ENCODE data around the gene SKI.

DNA sequence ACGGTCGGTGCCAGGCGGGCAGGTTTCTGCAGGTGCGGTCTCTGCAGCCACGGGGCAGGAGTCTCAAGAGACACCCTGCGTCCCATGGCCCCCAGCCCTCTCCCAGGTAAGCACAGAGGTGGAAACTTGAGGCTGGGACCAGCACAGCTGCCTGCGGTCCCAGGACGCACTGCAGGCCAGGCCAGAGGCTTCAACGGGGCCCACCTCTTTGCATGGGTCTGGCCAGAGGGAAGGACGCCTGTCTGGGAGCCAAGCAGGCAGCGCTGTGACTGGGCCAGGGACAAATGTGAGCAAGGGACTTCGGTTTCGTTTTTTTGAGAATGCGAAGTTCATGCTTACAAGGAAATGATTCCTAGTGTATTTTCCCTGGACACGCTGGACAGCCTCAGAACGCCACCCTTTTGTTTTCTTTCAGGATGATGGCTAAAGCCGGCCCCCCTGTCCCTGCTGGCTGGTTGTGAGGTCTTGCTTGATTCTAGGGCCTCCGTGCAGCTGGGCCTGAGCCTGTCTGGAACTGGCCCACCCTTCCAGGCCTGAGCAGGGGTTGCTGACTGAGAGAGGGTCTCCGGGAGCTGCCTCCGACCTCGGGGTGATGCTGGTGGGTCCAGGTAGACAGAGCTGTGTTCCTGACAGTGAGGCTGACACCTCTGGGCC, 124.9 kb downstream of the SKI start:
- TF ChIP-seq EZH2phosphoT487 (IDR thresholded peaks at IDR 0.05; ENCODE audit: unreplicated experiment) (no peak), POLR2AphosphoS5 (IDR thresholded peaks at IDR 0.05; ENCODE audit: low read depth) (no peak), EZH2 (IDR thresholded peaks at IDR 0.05; ENCODE audit: low read depth, unreplicated experiment) (no peak), ZNF114 (CRISPR knock-in tag; IDR thresholded peaks at IDR 0.05) (no peak)
- TF ChIP-seq, protein P1, sequence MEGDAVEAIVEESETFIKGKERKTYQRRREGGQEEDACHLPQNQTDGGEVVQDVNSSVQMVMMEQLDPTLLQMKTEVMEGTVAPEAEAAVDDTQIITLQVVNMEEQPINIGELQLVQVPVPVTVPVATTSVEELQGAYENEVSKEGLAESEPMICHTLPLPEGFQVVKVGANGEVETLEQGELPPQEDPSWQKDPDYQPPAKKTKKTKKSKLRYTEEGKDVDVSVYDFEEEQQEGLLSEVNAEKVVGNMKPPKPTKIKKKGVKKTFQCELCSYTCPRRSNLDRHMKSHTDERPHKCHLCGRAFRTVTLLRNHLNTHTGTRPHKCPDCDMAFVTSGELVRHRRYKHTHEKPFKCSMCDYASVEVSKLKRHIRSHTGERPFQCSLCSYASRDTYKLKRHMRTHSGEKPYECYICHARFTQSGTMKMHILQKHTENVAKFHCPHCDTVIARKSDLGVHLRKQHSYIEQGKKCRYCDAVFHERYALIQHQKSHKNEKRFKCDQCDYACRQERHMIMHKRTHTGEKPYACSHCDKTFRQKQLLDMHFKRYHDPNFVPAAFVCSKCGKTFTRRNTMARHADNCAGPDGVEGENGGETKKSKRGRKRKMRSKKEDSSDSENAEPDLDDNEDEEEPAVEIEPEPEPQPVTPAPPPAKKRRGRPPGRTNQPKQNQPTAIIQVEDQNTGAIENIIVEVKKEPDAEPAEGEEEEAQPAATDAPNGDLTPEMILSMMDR (conservative IDR thresholded peaks at IDR 0.05; ENCODE audit: low read depth in 2 of 2), result no peak

Measured in GM23338 (cell line).